Sigmoid colon (tissue), 7 donors: ENCODE data around the gene FUNDC2. TPM values are rescaled to one million over a fixed set of nuclear protein-coding genes. Genes with fewer than 3 reads are reported as not detected.

Experiments used
- DNase-seq: peaks from one replicate; pipeline ENCODE4 v3.0.0-alpha.2; 2019
- H3K27ac ChIP-seq, 4 donors: fragments of 200-600 bp; sonication (generic); one replicate each; pipeline ENCODE4 v1.5.1; 2016 to 2019; ENCODE audit warnings: mild to moderate bottlenecking in 1 of 4
- H3K27me3 ChIP-seq, 3 donors: fragments of 200-600 bp; sonication (generic); one replicate each; pipeline ENCODE4 v1.5.1; 2019; ENCODE audit warnings: mild to moderate bottlenecking in 1 of 3
- H3K36me3 ChIP-seq, 4 donors: fragments of 200-600 bp; sonication (generic); one replicate each; pipeline ENCODE4 v1.5.1; 2016 to 2019
- H3K4me1 ChIP-seq, 4 donors: fragments of 200-600 bp; sonication (generic); one replicate each; pipeline ENCODE4 v1.5.1; 2017 to 2019
- H3K4me3 ChIP-seq, 4 donors: fragments of 200-600 bp; sonication (generic); one replicate each; pipeline ENCODE4 v1.5.1; 2017 to 2019; ENCODE audit warnings: mild to moderate bottlenecking in 2 of 4, moderate library complexity in 1 of 4
- H3K9me3 ChIP-seq, 4 donors: fragments of 200-600 bp in 3 of 4; sonication (generic) in 3 of 4; one replicate each; pipeline versions ENCODE4 v1.5.1 to v1.6.1; 2013 to 2019
- CTCF ChIP-seq, 4 experiments: fragments of 450-650 bp in 3 of 4; fragments of 200-600 bp in 1 of 4; IDR thresholded peaks; one replicate each; pipeline ENCODE4 v1.5.1; 2016 to 2019; ENCODE audit warnings: antibody characterized with exemption in 4 of 4, mild to moderate bottlenecking in 3 of 4, moderate library complexity in 2 of 4
- EP300 ChIP-seq, 4 donors: sonication (generic); formaldehyde crosslinking; IDR thresholded peaks; one replicate each; pipeline ENCODE4 v1.6.1; 2017; ENCODE audit warnings: antibody characterized with exemption in 4 of 4
- POLR2A ChIP-seq, 2 donors: fragments of 450-650 bp; IDR thresholded peaks; one replicate each; pipeline ENCODE4 v1.6.1; 2016; ENCODE audit warnings: antibody characterized with exemption in 2 of 2, mild to moderate bottlenecking in 2 of 2, moderate library complexity in 2 of 2
- POLR2AphosphoS5 ChIP-seq, 4 donors: sonication (generic); formaldehyde crosslinking; IDR thresholded peaks; one replicate each; pipeline ENCODE4 v1.6.1; 2017; ENCODE audit warnings: antibody characterized with exemption in 4 of 4
- WGBS, 2 donors: extraction: QIAGEN DNeasy Blood & Tissue Kit; methylation state at CpG; one replicate each; pipeline ENCODE4 v1.1.7; 2013; 5-methylcytosine and 5-hydroxymethylcytosine counted together
- intact Hi-C: fragments of 100-400 bp; cut with DNase I; formaldehyde crosslinking; loops from one replicate; pipeline ENCODE4 v1.15.1; 2023
- polyA plus RNA-seq, 3 donors: library from polyadenylated mRNA; stranded (reverse); fragments of 200-250 nt; gene quantifications; one replicate each; pipeline ENCODE4 v1.2.3, GENCODE V29; 2013
- total RNA-seq, 4 donors: library from RNA; depleted of rRNA; stranded (reverse); fragments of >200 nt; gene quantifications; one replicate each; pipeline ENCODE4 v1.1.0, GENCODE V29; 2016
- donor health status: healthy with polysubstance abuse.
- donor health status: Bipolar disorder and iron deficiency.
- donor health status: healthy.

Gene FUNDC2
- total and polyA plus RNA-seq, 7 donors = 74.0 to 109 (median 96.4) TPM

- Histone ChIP-seq H3K27ac (peak overlapping the region; percentile 85 to 88 (median 88)), H3K4me1 (peaks cover 0 to 26% (median 5%) of the 10 kb centered on the region in 4 donors), H3K27me3 (no peaks in the 10 kb centered on the region), H3K4me3 (peak overlapping the region; percentile 52 to 61 (median 58)), H3K9me3 (no peaks in the 10 kb centered on the region), H3K36me3 (no peaks in the 10 kb centered on the region)
- 1 to 4% methylated on average over 12 of the region's 12 CpGs for WGBS, 2 donors
- TF ChIP-seq CTCF (IDR thresholded peaks at IDR 0.05) (no peak), EP300 (IDR thresholded peaks at IDR 0.05) (no peak), POLR2AphosphoS5 (IDR thresholded peaks at IDR 0.05) (no peak), POLR2A (IDR thresholded peaks at IDR 0.05) (no peak)
- intact Hi-C loops = loop anchor here (2.0 to 10.0 kb wide), 2 partner anchors 43 to 145 kb away; partner anchors contain the start of genes FUNDC2 and VBP1
- DNase-seq = no peak
Measured at GRCh38 chrX:155070038-155070437, 43.4 kb downstream of the FUNDC2 start.

- peak overlapping the region; percentile 85 to 88 (median 88) for H3K27ac ChIP-seq
- no peaks in the 10 kb centered on the region for H3K36me3 ChIP-seq
- TF ChIP-seq POLR2AphosphoS5 (IDR thresholded peaks at IDR 0.05) (no peak), CTCF (IDR thresholded peaks at IDR 0.05) (no peak), POLR2A (IDR thresholded peaks at IDR 0.05) (no peak), EP300 (IDR thresholded peaks at IDR 0.05) (no peak)
- 0 to 1% methylated on average over 16 of the region's 16 CpGs for WGBS, 2 donors
- intact Hi-C loops = loop anchor here (2.0 to 10.0 kb wide), 2 partner anchors 44 to 144 kb away; partner anchors contain the start of genes FUNDC2 and VBP1
- H3K27me3 ChIP-seq = no peaks in the 10 kb centered on the region
- peak overlapping the region; percentile 52 to 61 (median 58) for H3K4me3 ChIP-seq
- DNase-seq = peak; percentile 67
- peaks cover 0 to 26% (median 5%) of the 10 kb centered on the region in 4 donors for H3K4me1 ChIP-seq
- no peaks in the 10 kb centered on the region for H3K9me3 ChIP-seq
Measured at GRCh38 chrX:155070663-155070974, 44.0 kb downstream of the FUNDC2 start.

- 1% methylated on average over 81 of the region's 81 CpGs for WGBS, 2 donors
- intact Hi-C loops = loop anchor here (2.0 to 10.0 kb wide), 2 partner anchors 44 to 144 kb away; partner anchors contain the start of genes FUNDC2 and VBP1
- Histone ChIP-seq H3K27ac (peak within 1 kb of the TSS; percentile 85 to 88 (median 88)), H3K4me1 (peaks cover 0 to 26% (median 5%) of the 10 kb centered on the region in 4 donors), H3K9me3 (no peaks in the 10 kb centered on the region), H3K27me3 (no peaks in the 10 kb centered on the region), H3K36me3 (peaks cover 0 to under 1% (median 0%) of the 10 kb centered on the region in 4 donors), H3K4me3 (peak within 1 kb of the TSS; percentile 52 to 61 (median 58))
- peak; percentile 55 to 73 (median 59) for TF ChIP-seq POLR2AphosphoS5 (IDR thresholded peaks at IDR 0.05)
- TF ChIP-seq POLR2A (IDR thresholded peaks at IDR 0.05) = peak; percentile 31 to 38
- no peak for TF ChIP-seq CTCF (IDR thresholded peaks at IDR 0.05)
- DNase-seq = peak; percentile 89
Measured at GRCh38 chrX:155070975-155071693, 44.5 kb downstream of the FUNDC2 start, which contains the start of the genes BRCC3, CMC4 and MTCP1. Gene BRCC3 (plus strand): TSS chrX:155071508. CDS start chrX:155071528, 20 bp downstream. Gene CMC4 (minus strand): TSS chrX:155071136. CDS start chrX:155064023, 7,113 bp downstream. Gene MTCP1 (minus strand): TSS chrX:155071136. CDS start chrX:155066010, 5,126 bp downstream.

- H3K36me3 ChIP-seq = peaks cover 0 to 7% (median 0%) of the 10 kb centered on the region in 4 donors
- peak overlapping the region; percentile 42 to 61 (median 58) for H3K4me3 ChIP-seq
- DNase-seq = peak; percentile 68
- WGBS, 2 donors = 1% methylated on average over 25 of the region's 25 CpGs
- TF ChIP-seq POLR2AphosphoS5 (IDR thresholded peaks at IDR 0.05) (no peak), CTCF (IDR thresholded peaks at IDR 0.05) (no peak), POLR2A (IDR thresholded peaks at IDR 0.05) (no peak), EP300 (IDR thresholded peaks at IDR 0.05) (no peak)
- no peaks in the 10 kb centered on the region for H3K9me3 ChIP-seq
- intact Hi-C loops = loop anchor here (2.0 to 10.0 kb wide), 2 partner anchors 45 to 143 kb away; partner anchors contain the start of genes FUNDC2 and VBP1
- peaks cover 0 to 26% (median 5%) of the 10 kb centered on the region in 4 donors for H3K4me1 ChIP-seq
- peak overlapping the region; percentile 81 to 88 (median 85) for H3K27ac ChIP-seq
- no peaks in the 10 kb centered on the region for H3K27me3 ChIP-seq
Measured at GRCh38 chrX:155071694-155072280, 45.1 kb downstream of the FUNDC2 start.
